ENCODE data around the gene QKI.

GRCh38 chr6:163585932-163586437 lies 171.5 kb downstream of the QKI start:
- TF ChIP-seq CTCF (IDR thresholded peaks at IDR 0.05; ENCODE audit: low read length) (no peak), EZH2 (optimal IDR thresholded peaks at IDR 0.05; ENCODE audit: low read depth, low read length) (no peak)

Measured in MM.1S (cell line).